Measurements from ENCODE around the gene CLCF1. TPM values are rescaled to one million over a fixed set of nuclear protein-coding genes. Genes with fewer than 3 reads are reported as not detected.
A peak's percentile ranks its signal among the peaks of the same experiment; 100 is the strongest.

CLCF1 gene
- total RNA-seq, 1 donor = 6.9 TPM

GRCh38 chr11:67400942-67401494, 27.6 kb upstream of the CLCF1 start:
- peak; percentile 92 for DNase-seq (ENCODE audit: insufficient read length, low spot score, missing footprints)
- H3K4me2 ChIP-seq (ENCODE audit: insufficient read depth, low read length) = peak overlapping the region; percentile 86
- H3K79me2 ChIP-seq (ENCODE audit: insufficient read depth, low read length) = peaks cover 29% of the 10 kb centered on the region
- H3K36me3 ChIP-seq (ENCODE audit: insufficient read depth, low read length) = peaks cover 38% of the 10 kb centered on the region
- no peak for TF ChIP-seq CTCF (IDR thresholded peaks at IDR 0.05; ENCODE audit: extremely low read depth, low read depth, low read length)
- peak overlapping the region; percentile 94 for H3K4me3 ChIP-seq (ENCODE audit: insufficient read depth, low read length)
- H3K27ac ChIP-seq (ENCODE audit: low read depth, low read length) = peak overlapping the region; percentile 76
- H4K20me1 ChIP-seq (ENCODE audit: insufficient read depth, low read length) = peaks cover 28% of the 10 kb centered on the region
- H3K9me3 ChIP-seq (ENCODE audit: low read depth, low read length) = no peaks in the 10 kb centered on the region
- peak overlapping the region; percentile 59 for H2AFZ ChIP-seq (ENCODE audit: low read length)
- H3K27me3 ChIP-seq (ENCODE audit: insufficient read depth, low read length) = no peaks in the 10 kb centered on the region
- H3K4me1 ChIP-seq (ENCODE audit: insufficient read depth, low read length) = peaks cover 17% of the 10 kb centered on the region

GRCh38 chr11:67400251-67400941, 27.0 kb upstream of the CLCF1 start:
- Histone ChIP-seq H3K27me3 (ENCODE audit: insufficient read depth, low read length) (no peaks in the 10 kb centered on the region), H3K36me3 (ENCODE audit: insufficient read depth, low read length) (peaks cover 38% of the 10 kb centered on the region), H3K79me2 (ENCODE audit: insufficient read depth, low read length) (peaks cover 29% of the 10 kb centered on the region), H3K9me3 (ENCODE audit: low read depth, low read length) (no peaks in the 10 kb centered on the region), H3K4me1 (ENCODE audit: insufficient read depth, low read length) (peaks cover 17% of the 10 kb centered on the region), H3K27ac (ENCODE audit: low read depth, low read length) (peak overlapping the region; percentile 76), H3K4me3 (ENCODE audit: insufficient read depth, low read length) (peak overlapping the region; percentile 94), H3K4me2 (ENCODE audit: insufficient read depth, low read length) (peak overlapping the region; percentile 86), H2AFZ (ENCODE audit: low read length) (no peak overlapping the region), H4K20me1 (ENCODE audit: insufficient read depth, low read length) (peaks cover 28% of the 10 kb centered on the region)
- DNase-seq (ENCODE audit: insufficient read length, low spot score, missing footprints) = peak; percentile 92
- no peak for TF ChIP-seq CTCF (IDR thresholded peaks at IDR 0.05; ENCODE audit: extremely low read depth, low read depth, low read length)

- Histone ChIP-seq H2AFZ (ENCODE audit: low read length) (no peak overlapping the region), H3K27ac (ENCODE audit: low read depth, low read length) (no peak overlapping the region), H3K36me3 (ENCODE audit: insufficient read depth, low read length) (peaks cover 38% of the 10 kb centered on the region), H3K4me1 (ENCODE audit: insufficient read depth, low read length) (peaks cover 13% of the 10 kb centered on the region), H3K4me2 (ENCODE audit: insufficient read depth, low read length) (no peak overlapping the region), H3K79me2 (ENCODE audit: insufficient read depth, low read length) (peaks cover 29% of the 10 kb centered on the region), H3K9me3 (ENCODE audit: low read depth, low read length) (no peaks in the 10 kb centered on the region), H3K4me3 (ENCODE audit: insufficient read depth, low read length) (no peak overlapping the region), H4K20me1 (ENCODE audit: insufficient read depth, low read length) (peaks cover 28% of the 10 kb centered on the region), H3K27me3 (ENCODE audit: insufficient read depth, low read length) (no peaks in the 10 kb centered on the region)
- TF ChIP-seq CTCF (IDR thresholded peaks at IDR 0.05; ENCODE audit: extremely low read depth, low read depth, low read length) = no peak
- DNase-seq (ENCODE audit: insufficient read length, low spot score, missing footprints) = peak; percentile 92
These were observed 25.5 kb upstream of the CLCF1 start for GRCh38 chr11:67398661-67399563.

Data from osteoblast (primary cell).